HG03457 (cell line): Measurements from ENCODE around the gene KCNN3.

Source experiments
- ATAC-seq: cut with Tn5 transposase; IDR thresholded peaks from one replicate; pipeline ENCODE4 v1.9.1; 2021; ENCODE audit warnings: moderate number of reproducible peaks; ENCODE audit not compliant: unreplicated experiment

The KCNN3 gene

DNA sequence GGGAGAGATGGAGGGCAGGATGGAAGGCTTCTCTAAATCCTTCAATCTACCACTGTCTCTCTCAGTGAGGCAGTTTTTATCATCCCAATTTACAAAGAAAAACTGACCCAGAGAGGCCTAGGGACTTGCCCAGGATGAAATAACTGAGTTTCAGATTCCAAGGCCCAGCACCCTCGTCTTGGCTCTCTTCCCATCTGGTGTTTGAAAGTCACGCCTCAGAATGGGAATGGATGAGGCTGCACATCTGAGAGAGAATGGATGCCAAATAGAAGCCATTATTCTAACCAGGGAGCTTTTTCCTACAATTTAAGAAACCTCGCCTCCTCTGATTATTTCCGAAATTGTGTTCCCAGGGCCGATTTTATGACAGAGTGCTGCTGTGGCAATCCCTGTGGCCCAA is 10.6 kb upstream of the KCNN3 start:
- no peak for ATAC-seq

DNA sequence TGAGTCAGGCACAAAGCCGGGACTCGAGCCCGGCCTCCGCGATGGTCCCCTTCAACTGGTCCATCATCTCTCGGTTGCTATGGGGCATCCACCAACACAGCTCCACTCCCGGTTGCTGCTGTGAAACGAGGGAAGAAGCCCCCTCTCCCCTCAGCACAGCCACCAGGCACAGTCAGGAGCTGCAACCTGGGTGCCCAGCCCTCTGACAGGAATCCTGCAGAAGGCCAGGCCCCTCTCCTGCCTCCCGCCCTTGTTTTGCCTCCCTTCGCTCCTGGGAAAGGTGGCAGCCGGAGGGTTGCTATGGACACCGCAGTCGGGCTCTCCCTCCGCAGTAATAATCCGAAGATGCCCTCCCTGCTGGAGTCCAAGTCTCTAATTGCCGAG is 8.9 kb upstream of the KCNN3 start:
- no peak for ATAC-seq

DNA sequence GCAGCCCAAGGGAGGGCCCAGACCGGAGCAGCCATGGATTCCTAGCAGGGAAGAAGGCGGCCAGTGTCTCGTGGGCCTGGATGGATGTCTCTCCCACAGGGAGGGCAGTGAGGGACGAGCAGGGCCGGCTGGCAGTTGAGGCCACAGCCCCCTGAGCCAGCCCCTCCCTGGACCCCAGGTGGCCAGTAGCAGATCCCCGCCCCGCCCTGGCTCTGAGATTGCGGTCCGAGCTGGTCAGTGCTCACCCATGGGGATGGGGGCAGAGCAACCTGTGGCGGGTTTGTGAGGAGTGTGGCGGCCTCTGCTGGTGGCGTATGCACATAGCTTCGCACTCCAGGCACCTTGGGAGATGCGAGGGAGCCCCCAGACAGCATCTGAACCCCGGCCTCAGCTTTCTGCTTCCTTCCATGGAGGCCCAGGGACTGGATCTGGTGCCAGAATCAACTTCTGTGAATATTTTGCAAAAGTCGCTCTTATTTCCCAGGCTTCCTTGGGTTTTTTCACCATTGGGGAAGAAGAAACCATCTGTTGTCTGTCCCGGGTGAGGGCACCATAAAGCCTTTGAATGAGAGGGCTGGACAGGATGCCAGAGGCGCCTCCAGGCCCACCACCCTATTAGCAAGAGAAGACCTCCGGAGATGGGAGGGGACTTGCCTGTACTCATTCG is 8.4 kb upstream of the KCNN3 start:
- ATAC-seq = no peak

DNA sequence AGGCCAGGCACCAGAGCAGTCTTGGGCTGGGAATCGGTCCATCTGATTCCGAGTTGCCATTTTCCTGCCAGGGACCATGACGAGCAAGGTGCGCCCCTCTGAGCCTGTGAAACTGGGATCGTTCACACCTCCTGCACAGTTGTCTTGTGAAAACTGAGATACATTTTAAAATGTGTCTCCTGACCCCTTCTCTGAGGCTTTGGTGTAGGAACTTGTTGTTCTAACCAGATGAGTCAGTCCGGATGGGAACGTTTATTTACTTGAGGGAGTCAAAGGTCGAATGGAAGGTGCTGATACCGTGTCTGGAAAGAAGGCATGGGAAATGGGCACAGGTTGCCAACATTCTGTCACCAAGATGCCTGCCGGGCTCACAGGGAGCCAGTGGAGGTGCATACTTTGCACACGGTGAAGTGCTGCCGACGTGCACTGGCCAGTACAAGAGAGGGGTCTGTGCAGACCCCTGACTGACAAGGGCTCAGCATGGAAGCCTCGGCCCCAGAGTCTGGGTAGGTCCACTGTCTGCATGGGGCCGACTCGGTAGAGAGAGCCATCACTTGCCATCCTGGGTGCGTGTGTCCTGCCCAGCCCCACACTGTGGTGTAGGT is 7.4 kb upstream of the KCNN3 start:
- no peak for ATAC-seq

DNA sequence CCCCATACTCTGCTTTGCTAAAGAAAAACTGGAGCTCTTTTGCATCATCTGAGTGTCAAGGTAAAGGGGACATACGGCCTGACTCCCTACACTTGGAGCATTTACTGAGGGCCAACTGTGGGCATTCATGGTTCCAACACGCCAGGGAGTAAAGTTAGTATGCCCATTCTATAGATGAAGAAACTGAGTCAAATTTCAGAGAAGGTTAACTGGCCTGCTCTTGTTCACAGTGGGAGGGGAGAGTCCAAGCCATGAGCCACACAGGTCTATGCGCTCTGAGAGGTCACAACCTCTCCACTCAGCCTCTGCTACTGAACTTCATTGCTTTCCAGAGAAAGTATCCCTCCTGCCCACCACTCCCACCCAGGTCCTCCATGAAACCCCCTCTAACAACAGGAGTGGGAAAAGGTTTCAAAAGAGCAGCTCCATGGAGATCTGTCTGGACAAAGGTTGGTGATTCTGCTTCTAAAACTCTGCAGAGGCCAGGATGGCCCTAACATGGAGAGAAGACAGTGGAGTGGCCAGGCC is 6.8 kb upstream of the KCNN3 start:
- ATAC-seq = no peak

DNA sequence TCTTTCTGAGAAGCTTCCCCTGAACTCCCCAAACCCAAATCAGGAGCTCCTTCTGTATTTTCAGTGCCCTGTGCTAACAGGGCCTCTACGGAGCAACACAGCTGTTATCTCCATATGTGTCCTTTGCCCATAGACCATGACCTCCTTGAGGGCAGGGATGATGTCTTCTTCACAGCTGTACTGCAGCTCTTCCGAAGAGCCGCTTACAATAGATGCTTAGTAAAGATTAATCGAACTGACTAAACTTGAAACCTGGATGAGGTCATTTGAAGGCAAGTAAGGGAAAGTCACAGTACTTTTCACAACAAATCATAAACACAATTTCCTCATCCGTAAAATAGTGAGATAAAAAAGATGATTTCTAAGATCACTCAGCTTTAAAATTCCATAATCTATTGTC is 4.4 kb upstream of the KCNN3 start:
- no peak for ATAC-seq

DNA sequence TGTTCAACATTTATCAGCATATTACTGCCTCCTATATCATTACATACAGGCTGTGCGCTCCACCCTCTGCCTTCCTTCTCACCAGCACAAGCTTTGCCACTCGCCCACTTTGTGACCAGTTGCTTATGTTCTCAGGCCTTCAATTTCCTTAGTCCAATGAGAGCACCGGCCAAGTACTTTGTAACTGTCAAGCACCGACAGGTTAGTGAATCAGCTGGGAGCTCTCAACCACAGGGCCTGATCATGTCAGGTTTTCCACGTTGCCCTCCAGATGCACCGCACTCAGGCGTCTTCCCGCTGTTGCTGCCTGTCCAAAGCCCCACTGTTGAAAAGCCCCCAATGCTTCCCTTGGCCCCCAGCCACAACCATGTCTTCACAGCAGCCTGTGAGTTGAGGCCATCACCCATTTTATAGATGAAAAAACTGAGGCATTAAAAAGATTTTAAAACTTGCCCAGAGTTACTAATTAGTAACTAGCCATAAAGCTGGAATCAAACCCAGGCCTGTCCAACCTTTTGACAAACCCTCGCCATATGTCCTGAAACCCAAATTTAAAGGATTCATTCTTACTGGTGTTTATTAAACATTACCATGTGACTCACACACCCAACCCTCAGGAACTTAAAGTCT is 3.4 kb upstream of the KCNN3 start:
- ATAC-seq = no peak

DNA sequence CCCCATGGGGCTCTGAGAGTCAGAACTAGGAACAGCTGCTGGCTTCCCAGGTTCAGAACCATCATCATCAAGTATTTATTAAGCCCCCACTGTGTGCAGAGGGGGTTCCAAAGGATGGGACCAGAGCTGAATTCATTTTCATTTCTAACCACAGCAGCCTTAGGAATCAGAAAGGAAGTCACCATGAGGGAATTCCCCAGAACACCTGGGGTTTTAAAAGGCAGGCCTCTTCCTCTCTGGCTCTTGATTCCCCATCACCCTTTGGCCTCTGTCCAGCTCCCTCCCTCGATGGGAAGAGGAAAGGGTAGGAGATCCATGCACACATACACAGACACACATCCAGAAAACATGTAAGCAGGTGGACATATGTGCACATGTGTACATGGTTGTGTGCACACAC is 1.3 kb upstream of the KCNN3 start:
- ATAC-seq = no peak

DNA sequence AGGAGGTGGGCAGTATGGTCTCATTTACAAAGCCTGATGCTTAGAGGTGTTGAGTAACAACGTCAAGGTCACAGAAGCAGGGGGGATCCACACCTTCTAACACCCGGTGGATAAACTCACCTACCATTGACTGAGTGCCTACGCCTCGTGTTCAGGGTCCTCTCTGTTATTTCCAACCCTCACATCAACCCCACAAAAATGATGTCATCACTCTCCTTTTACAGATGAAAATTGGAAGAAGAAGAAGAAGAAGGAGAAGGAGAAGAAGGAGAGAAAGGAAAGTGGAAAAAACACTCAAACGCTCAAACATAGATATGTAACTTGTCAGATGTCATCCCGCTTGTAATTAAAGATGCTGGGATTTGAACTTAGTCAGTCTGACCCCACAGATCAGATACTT is 653 bp upstream of the KCNN3 start:
- ATAC-seq = no peak

DNA sequence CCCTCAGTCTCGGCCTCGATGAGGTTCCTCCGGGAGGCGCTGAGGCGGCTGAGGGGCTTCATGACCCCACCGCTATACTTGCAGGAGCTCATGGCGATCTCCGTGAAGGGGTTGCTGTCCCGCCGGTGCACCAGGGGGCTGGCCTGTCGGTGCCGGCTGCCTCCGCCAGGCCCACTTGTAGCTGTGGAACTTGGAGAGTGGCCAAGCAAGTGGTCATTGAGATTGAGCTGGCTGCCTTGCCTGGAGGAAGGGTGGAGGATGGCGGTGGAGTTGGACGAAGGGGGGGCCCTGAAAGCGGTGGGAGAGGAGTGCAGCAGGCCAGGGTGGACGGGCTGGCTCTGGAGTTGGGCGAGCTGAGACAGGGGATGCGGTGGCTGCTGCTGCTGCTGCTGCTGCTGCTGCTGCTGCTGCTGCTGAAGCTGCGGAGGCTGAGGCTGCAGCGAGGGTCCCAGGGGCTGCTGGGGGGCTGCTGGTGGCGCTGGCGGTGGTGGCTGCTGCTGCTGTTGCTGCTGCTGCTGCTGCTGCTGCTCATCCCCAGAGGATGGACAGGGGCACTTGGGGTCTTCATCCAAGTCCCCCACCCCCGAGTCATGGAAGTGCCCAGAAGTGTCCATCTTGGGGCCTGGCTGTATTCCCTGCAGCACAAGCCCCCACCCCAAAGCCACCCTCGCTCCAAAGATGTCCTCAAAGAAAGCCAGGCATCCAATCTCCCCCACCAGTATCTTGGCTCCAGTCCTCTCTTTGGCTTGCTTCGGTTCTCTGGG is 548 bp downstream of the KCNN3 start:
- ATAC-seq = no peak

DNA sequence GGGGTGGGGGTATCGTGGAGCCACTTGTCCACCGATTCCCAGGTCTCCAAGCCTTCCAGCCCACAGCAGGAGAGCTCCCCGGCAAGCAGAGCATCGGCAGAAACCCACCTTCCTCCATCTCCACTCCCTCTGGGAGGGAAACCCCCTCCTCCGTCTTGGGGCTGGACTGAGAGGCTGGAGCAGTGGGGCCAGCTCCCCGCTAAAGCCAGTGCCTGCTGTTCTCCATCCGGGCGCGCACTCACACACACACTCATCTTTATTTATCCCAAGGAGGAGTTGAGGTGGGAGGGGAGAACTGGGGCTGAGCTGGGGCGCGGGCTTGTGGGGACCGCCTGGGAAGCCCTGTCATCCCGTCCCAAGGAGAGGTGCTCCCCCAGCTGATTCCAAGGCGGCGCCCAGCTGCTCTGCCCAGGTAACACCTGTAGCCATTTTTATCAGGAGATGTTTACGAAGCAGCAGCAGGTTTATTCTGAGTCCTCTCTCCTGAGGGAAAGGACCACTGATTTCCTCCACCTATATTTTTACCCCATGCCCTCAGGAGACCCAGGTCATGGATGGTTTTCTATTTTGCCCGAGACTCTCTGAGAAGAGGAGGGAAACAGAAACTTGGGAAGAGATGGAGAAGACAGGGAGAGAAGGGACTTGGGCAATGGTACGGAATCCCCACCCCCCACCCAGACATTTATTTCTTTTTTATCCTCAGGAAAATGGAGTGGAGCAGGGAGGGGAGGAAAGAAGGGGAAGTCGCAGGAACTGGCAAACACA is 2.1 kb downstream of the KCNN3 start:
- ATAC-seq = no peak

DNA sequence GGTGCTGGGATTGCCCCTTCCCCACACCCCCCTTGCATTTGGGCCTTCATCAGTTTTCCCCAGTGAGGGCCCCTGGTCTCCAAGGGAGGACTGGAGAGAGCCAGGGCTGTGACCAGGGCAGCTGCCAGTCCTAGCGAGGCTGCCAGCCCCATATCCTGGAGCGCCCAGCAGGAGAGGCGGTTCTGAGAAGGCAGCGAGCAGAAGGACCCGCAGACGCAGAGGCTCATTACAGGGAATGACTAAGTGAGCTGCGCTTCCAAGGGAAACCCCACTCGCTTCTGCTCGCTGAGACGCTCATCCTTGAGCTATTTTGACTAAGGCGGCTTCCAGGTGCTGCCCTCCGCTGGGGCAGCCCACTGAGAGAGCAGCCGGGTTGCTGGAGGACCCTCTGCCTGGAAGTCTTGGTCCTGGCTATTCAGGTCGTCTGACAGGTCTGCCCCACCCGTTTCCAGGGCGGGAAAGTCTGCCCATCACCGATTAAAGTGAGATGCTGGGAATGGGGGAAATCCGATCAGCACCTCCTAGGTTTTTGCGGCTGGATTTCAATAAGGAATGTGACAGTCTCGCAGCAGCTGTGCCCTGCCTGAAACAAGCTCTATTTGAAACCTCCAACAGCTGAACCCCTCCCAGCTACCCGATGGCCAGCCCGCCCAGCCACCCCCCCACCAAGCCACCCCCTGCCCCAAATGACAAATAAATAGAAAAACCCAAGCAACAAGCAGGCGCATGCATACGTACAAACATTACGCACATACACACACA is 2.8 kb downstream of the KCNN3 start:
- no peak for ATAC-seq

DNA sequence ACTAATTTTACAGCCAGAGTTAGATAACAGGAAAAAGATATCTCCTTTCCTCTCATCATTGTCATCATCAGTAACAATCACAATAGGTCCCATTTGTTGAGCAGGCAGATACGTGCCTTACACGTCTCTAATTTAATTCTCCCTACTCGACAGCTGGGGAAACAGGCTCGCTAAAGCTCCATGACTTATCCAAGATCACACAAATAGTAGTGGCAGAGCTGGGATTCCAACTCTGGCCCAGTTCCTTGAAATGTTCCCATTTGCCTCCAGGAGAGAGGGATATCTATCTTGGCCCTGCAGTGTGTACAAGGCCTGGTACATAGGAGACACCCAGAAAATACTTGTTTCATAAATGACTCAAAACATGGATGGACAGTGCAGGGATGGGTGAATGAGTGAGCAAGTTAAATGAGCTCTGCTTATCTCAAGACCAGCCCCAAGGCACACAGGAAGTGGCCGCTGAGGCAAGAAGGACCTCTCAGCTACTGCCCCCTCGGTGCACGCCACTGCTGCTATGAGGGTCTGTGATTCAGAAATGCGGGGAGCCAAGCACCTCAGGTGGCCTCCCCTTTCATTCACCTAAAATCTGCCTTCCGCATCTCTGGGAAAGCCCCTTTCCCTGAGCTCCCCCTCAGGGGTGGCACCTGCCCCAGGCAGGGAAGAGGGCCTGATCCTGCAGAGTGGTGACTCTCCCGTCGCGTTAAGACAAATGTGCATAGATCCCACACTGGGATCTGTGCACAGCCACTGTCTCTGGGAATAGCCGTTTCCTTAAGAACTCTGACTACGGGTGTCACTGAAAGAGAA is 3.6 kb downstream of the KCNN3 start:
- ATAC-seq = no peak

DNA sequence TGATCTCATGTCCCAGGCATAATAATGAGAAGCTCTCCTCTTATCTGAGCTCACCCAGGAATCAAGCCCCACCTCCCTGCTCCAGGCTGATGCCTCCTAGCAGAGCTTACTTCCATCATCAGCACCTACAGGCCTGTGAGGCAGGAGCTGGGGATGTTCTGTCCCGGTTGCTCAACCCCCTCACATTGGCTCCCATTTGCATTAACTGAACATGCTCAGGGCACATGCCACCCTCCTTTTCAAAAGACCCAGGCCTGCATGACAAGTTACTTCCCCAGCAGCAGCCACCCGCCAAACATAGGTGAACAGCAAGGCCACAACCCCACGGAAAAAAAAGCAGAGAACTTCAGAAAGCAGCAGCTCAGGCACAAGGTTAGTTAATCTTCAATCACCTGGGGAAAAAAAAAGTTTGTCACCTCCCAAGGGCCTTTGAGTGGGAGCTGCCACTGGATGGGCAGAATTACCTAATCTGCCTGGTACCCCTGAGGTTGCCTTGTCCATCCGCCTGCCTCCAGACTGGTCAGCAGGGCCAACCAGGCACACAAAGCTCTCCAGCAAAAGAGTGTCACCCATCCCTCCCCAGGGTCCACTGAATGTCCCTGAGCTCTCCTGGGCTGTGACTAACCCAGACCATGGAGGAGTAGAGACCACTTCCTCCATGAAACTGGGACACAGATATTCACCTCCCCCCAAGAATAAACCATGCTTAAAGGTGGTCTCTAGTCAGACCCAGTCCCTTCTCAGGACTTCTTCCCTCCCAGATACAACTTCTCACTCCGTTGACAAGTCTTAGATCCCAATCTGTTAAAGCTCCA is 4.4 kb downstream of the KCNN3 start:
- ATAC-seq = no peak

DNA sequence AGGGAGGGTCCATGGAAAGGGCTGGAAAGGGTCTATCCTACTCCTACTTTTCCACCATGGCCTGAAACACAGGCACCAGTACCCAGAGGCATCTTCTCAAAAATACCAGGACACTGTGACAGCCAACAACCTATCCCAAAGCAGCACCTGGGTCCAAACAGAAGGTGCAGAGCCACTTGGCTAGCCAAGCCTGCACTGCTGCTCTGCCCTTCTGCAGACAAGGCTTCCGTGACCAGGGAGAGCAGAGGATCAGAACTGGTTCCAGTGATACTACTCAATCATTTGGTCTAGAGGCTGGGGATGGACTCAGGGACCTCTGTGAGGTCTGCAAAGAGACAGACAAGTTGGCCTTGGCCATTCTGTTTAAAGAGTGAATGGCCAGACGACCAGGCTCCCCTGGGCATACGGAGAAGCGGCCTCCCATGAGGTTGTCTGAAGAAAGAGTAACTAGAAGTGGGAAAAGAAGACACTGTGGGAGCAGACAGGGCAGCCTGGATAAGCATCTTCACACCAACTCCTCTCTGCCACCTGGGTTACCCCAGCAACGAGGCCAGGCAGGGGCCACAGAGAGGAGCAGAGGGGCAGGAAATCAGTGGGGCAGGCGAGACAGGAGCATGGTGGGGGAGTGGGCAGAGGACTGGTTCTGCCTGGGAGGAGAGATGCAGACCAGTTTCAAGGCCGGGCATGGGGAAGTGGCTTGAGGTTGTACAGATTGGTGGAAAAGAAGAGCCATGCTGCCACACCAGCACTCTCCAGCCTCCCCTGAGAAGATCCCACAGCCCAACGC is 5.7 kb downstream of the KCNN3 start:
- ATAC-seq = no peak

DNA sequence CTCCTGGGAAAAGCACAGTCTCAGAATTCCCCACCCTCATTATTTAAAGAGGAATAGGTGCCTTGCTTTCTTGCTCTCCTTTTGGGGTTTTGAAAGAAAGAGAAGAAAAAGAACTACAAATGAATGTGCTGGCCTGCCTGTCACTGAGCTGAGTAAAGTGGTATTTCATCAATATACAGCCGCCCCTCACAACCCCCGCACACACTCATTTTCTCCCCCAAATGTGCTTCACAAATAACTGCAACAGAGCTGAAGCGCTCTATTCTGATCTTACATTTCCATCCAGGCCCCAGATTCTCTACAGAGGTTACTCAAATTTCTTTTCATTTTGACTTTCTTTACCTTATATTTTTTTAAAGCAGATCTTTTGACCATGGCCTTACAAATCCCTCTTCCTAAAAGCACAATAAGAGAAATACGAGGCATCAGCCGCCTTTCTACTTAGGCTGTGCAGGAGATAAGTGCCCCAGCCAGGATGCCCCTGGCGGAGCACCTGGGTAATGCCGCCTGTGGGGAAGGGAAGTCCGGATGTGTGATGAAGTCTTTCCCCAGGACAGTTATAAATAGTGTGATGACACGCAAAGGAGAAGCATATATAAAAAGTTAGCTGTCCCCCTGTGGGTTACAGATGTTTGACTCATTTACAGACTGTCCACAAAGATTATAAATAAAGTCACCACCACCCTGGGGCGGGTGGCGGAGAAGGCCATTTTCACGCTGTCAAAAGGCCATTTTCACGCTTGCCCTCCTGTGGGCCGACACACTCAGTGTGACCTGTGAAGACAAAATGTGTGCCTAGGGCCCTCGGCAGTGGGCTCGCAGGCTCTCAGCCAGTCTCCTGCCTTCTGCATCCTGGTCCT is 6.5 kb downstream of the KCNN3 start:
- ATAC-seq = no peak

DNA sequence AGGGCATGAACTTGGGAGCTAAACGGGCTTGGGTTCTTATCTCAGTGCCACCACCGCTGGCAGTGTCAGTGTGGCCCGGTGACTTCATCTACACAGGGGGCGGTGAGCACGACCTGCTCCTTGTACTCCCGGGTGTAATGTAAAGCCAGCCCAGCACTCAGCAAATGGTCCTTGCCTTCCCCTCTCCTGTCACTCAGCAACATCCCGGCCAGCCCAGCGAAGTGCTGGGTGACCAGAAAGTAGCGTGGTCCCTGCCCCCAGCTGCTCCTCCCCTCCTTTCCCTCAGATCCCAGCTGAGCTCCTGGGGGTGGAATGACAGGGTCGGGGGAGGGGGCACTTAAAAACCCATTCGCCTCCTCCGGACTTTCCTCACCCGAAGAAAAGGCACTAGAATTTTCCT is 7.2 kb downstream of the KCNN3 start:
- ATAC-seq = no peak
